Measurements from ENCODE around the gene PDE9A.

DNA sequence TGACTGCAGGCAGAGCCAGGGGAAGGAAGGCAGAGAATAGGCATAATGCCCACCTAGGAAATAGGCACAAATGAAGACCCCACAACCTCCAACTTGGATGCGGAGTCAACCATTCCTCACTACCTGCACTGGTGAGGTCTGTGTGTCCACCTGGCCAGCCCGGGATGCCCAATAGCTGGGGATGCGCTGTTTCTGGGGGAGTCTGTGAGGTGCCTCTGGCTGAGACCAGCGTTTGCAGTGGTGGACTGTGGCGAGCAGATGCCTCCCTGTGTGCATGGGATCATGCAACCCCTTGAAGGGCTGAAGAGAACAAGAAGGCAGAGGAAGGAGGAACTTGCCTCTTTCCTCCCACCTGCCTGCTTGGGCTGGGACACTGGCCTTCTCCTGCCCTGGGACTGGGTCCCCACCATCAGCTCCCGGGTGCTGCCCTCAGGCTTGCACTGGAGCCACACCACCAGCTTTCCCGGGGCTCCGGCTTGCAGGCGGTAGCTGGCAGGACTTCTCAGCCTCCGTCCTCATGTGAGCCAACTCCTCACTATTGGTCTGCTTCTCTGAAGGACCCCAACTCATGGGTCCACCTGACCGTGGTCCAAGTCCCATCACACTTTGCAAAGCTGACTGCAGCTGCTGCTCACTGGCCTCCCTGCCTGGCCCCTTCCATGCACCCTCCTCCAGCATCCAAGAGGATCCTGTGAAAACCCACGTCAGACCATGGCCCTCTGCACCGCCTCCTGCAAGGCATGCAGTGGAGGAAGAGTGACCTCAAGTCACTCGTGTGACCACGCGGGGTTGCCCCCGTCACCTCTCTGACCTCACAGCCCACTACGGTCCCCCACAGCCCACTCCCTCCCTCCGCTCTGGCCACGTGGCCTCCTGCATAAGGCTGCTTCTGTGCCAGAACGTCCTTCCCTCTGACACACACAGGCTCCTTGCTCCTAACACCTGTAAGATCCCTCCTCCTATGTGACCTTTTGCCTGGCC is 2.7 kb upstream of the PDE9A start:
- TF ChIP-seq, protein P1, sequence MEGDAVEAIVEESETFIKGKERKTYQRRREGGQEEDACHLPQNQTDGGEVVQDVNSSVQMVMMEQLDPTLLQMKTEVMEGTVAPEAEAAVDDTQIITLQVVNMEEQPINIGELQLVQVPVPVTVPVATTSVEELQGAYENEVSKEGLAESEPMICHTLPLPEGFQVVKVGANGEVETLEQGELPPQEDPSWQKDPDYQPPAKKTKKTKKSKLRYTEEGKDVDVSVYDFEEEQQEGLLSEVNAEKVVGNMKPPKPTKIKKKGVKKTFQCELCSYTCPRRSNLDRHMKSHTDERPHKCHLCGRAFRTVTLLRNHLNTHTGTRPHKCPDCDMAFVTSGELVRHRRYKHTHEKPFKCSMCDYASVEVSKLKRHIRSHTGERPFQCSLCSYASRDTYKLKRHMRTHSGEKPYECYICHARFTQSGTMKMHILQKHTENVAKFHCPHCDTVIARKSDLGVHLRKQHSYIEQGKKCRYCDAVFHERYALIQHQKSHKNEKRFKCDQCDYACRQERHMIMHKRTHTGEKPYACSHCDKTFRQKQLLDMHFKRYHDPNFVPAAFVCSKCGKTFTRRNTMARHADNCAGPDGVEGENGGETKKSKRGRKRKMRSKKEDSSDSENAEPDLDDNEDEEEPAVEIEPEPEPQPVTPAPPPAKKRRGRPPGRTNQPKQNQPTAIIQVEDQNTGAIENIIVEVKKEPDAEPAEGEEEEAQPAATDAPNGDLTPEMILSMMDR (IDR thresholded peaks at IDR 0.05), result no peak
- TF ChIP-seq POLR2A (IDR thresholded peaks at IDR 0.05), result no peak
